Tibial nerve (tissue), 4 donors: ENCODE data around the gene SDK1.

Experiments
- EP300 ChIP-seq, 2 donors: sonication (generic); formaldehyde crosslinking; IDR thresholded peaks; one replicate each; pipeline ENCODE4 v1.6.1; 2017; ENCODE audit warnings: antibody characterized with exemption in 2 of 2, mild to moderate bottlenecking in 1 of 2
- POLR2A ChIP-seq, 2 donors: fragments of 450-650 bp; IDR thresholded peaks; one replicate each; pipeline ENCODE4 v1.6.1; 2017; ENCODE audit warnings: antibody characterized with exemption in 2 of 2, mild to moderate bottlenecking in 2 of 2, moderate library complexity in 2 of 2
- TF ChIP-seq, protein P1 (sequence below), 5 experiments: fragments of 200-600 bp in 3 of 5; fragments of 450-650 bp in 2 of 5; sonication (generic) in 3 of 5; IDR thresholded peaks; one replicate each; pipeline ENCODE4 v1.5.1; 2016 to 2019; ENCODE audit warnings: antibody characterized with exemption in 5 of 5, mild to moderate bottlenecking in 3 of 5, moderate library complexity in 2 of 5

GRCh38 chr7:3568516-3568915 lies 267.5 kb downstream of the SDK1 start:
- TF ChIP-seq, protein P1, sequence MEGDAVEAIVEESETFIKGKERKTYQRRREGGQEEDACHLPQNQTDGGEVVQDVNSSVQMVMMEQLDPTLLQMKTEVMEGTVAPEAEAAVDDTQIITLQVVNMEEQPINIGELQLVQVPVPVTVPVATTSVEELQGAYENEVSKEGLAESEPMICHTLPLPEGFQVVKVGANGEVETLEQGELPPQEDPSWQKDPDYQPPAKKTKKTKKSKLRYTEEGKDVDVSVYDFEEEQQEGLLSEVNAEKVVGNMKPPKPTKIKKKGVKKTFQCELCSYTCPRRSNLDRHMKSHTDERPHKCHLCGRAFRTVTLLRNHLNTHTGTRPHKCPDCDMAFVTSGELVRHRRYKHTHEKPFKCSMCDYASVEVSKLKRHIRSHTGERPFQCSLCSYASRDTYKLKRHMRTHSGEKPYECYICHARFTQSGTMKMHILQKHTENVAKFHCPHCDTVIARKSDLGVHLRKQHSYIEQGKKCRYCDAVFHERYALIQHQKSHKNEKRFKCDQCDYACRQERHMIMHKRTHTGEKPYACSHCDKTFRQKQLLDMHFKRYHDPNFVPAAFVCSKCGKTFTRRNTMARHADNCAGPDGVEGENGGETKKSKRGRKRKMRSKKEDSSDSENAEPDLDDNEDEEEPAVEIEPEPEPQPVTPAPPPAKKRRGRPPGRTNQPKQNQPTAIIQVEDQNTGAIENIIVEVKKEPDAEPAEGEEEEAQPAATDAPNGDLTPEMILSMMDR (IDR thresholded peaks at IDR 0.05), result no peak
- no peak for TF ChIP-seq POLR2A (IDR thresholded peaks at IDR 0.05)
- TF ChIP-seq EP300 (IDR thresholded peaks at IDR 0.05), result no peak
